Activated CD4-positive, alpha-beta T cell treated with anti-CD3 and anti-CD28 coated beads, Interleukin-2, amount 10 ng/mL, durations not matched to agents 24 days and 14 days (primary cell): ENCODE results near the gene CD274. TPM values are rescaled to one million over a fixed set of nuclear protein-coding genes. Genes with fewer than 3 reads are reported as not detected.
"Not testable (repeated sequence)": the region's sequence is repeated elsewhere in the genome, so short reads cannot be mapped to it uniquely, and the experiment has no call there.

Source experiments
- DNase-seq: peaks from one replicate; pipeline ENCODE4 v3.0.0; 2022
- H3K27ac Mint-ChIP-seq: one replicate; pipeline ENCODE4 v1.8.0; 2022; ENCODE audit warnings: mild to moderate bottlenecking, mixed read lengths
- H3K27me3 Mint-ChIP-seq: one replicate; pipeline ENCODE4 v1.8.0; 2022; ENCODE audit warnings: mixed read lengths
- H3K36me3 Mint-ChIP-seq: one replicate; pipeline ENCODE4 v1.8.0; 2022; ENCODE audit warnings: low read depth, mild to moderate bottlenecking, mixed read lengths
- H3K4me1 Mint-ChIP-seq: one replicate; pipeline ENCODE4 v1.8.0; 2021; ENCODE audit warnings: mixed read lengths
- H3K4me3 Mint-ChIP-seq: one replicate; pipeline ENCODE4 v1.8.0; 2022; ENCODE audit warnings: mild to moderate bottlenecking, moderate library complexity, mixed read lengths
- H3K9me3 Mint-ChIP-seq: one replicate; pipeline ENCODE4 v1.8.0; 2021; ENCODE audit warnings: mixed read lengths
- intact Hi-C: fragments of 100-400 bp; cut with micrococcal nuclease; formaldehyde crosslinking; loops from one replicate; pipeline ENCODE4 v1.15.1; 2023
- total RNA-seq: library from RNA; stranded (reverse); gene quantifications from 2 replicates; pipeline ENCODE4 v1.2.3, GENCODE V29; 2022

CD274 gene
- total RNA-seq, 1 donor from 2014 or later, result 57.6 TPM

- H3K4me3 Mint-ChIP-seq, result peak overlapping the region; percentile 81
These were observed 9.8 kb downstream of the CD274 start for GRCh38 chr9:5460157-5460556.

GRCh38 chr9:5464831-5465330, 14.5 kb downstream of the CD274 start:
- intact Hi-C loops, result not testable (repeated sequence)

More at GRCh38 chr9:5460157-5460556, 9.8 kb downstream of the CD274 start:
- Mint-ChIP-seq H3K4me1 (peaks cover 54% of the 10 kb centered on the region), H3K27ac (peak overlapping the region; percentile 85), H3K27me3 (no peaks in the 10 kb centered on the region), H3K9me3 (peaks cover 7% of the 10 kb centered on the region), H3K36me3 (peaks cover 84% of the 10 kb centered on the region)
- no peak for DNase-seq
- intact Hi-C loops, result no loop called here

GRCh38 chr9:5466005-5466404, 15.7 kb downstream of the CD274 start:
- intact Hi-C loops, result no loop called here
- Mint-ChIP-seq H3K4me3 (no peak overlapping the region), H3K36me3 (peaks cover 87% of the 10 kb centered on the region), H3K27ac (no peak overlapping the region), H3K27me3 (no peaks in the 10 kb centered on the region), H3K9me3 (no peaks in the 10 kb centered on the region), H3K4me1 (peaks cover 26% of the 10 kb centered on the region)
- no peak for DNase-seq

More at GRCh38 chr9:5464831-5465330, 14.5 kb downstream of the CD274 start:
- H3K4me1 Mint-ChIP-seq, result peaks cover 30% of the 10 kb centered on the region
- not testable (repeated sequence) for DNase-seq, H3K27me3 Mint-ChIP-seq, H3K9me3 Mint-ChIP-seq, H3K4me3 Mint-ChIP-seq, H3K27ac Mint-ChIP-seq
- peaks cover 88% of the 10 kb centered on the region for H3K36me3 Mint-ChIP-seq

DNA sequence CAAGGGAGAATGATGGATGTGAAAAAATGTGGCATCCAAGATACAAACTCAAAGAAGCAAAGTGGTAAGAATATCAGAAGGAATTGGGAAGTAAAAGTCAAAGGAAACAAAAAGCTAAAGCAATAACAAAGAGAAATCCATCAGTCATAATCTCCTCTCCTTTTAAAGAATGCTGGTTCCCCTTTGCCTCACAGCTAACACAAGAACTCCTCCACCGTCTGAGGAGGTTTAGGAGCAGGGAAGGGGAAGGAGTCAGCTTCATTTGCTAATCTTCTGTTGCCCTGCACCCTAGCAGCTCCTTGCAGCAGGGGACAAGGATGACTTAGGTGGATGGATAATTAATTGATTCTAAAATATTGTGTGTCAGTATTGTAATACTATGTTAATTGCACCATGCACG, 16.4 kb downstream of the CD274 start:
- intact Hi-C loops, result no loop called here
- H3K4me3 Mint-ChIP-seq, result no peak overlapping the region
- H3K9me3 Mint-ChIP-seq, result no peaks in the 10 kb centered on the region
- DNase-seq, result no peak
- H3K4me1 Mint-ChIP-seq, result peaks cover 22% of the 10 kb centered on the region
- H3K36me3 Mint-ChIP-seq, result peaks cover 81% of the 10 kb centered on the region
- no peaks in the 10 kb centered on the region for H3K27me3 Mint-ChIP-seq
- H3K27ac Mint-ChIP-seq, result no peak overlapping the region

- Mint-ChIP-seq H3K4me1 (peaks cover 20% of the 10 kb centered on the region), H3K27ac (no peak overlapping the region), H3K36me3 (peaks cover 70% of the 10 kb centered on the region), H3K4me3 (no peak overlapping the region), H3K9me3 (no peaks in the 10 kb centered on the region), H3K27me3 (no peaks in the 10 kb centered on the region)
- DNase-seq, result no peak
- intact Hi-C loops, result no loop called here
These were observed 18.5 kb downstream of the CD274 start for GRCh38 chr9:5468850-5469249.

GRCh38 chr9:5470122-5470521, 19.8 kb downstream of the CD274 start:
- Mint-ChIP-seq H3K27me3 (no peaks in the 10 kb centered on the region), H3K36me3 (peaks cover 61% of the 10 kb centered on the region), H3K27ac (no peak overlapping the region), H3K9me3 (peaks cover 6% of the 10 kb centered on the region), H3K4me3 (no peak overlapping the region), H3K4me1 (peaks cover 24% of the 10 kb centered on the region)
- intact Hi-C loops, result no loop called here
- no peak for DNase-seq

DNA sequence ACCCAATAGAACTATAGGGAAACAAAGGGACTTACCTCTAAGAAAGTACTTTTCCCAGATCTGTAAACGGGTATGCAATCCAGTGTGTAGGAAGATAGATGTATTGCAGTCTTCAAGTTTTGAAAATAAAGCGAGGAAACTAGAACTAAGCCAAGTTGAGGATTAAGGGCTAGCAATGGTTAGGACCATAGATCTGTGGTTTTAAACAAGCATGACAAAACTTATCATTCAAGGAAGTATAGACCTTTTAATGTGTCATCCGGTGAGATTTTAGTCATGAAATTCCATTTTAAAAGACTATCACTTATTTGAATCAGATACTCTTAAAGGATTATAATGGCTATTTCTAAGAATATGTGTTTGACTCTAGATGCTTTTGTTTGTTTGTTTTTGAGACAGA, 20.5 kb downstream of the CD274 start:
- DNase-seq, result no peak
- Mint-ChIP-seq H3K36me3 (peaks cover 59% of the 10 kb centered on the region), H3K4me3 (no peak overlapping the region), H3K4me1 (peaks cover 23% of the 10 kb centered on the region), H3K27ac (peak overlapping the region; percentile 27), H3K9me3 (peaks cover 10% of the 10 kb centered on the region), H3K27me3 (no peaks in the 10 kb centered on the region)
- intact Hi-C loops, result no loop called here

DNA sequence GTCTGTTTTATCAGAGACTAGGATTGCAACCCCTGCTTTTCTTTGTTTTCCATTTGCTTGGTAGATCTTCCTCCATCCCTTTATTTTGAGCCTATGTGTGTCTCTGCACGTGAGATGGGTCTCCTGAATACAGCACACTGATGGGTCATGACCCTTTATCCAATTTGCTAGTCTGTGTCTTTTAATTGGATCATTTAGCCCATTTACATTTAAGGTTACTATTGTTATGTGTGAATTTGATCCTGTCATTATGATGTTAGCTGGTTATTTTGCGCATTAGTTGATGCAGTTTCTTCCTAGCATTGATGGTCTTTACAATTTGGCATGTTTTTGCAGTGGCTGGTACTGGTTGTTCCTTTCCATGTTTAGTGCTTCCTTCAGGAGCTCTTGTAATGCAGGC, 25.3 kb downstream of the CD274 start:
- DNase-seq, H3K27me3 Mint-ChIP-seq, H3K4me3 Mint-ChIP-seq, intact Hi-C loops, H3K27ac Mint-ChIP-seq: not testable (repeated sequence)
- Mint-ChIP-seq H3K4me1 (peaks cover 20% of the 10 kb centered on the region), H3K36me3 (peaks cover 19% of the 10 kb centered on the region), H3K9me3 (peaks cover 17% of the 10 kb centered on the region)

- Mint-ChIP-seq H3K27me3 (no peaks in the 10 kb centered on the region), H3K4me3 (no peak overlapping the region), H3K9me3 (peaks cover 17% of the 10 kb centered on the region), H3K4me1 (peaks cover 17% of the 10 kb centered on the region), H3K36me3 (peaks cover 11% of the 10 kb centered on the region), H3K27ac (no peak overlapping the region)
- no peak for DNase-seq
- intact Hi-C loops, result no loop called here
These were observed 27.9 kb downstream of the CD274 start for GRCh38 chr9:5478206-5478605.

GRCh38 chr9:5479994-5480694, 29.8 kb downstream of the CD274 start:
- Mint-ChIP-seq H3K4me3 (no peak overlapping the region), H3K36me3 (peaks cover 5% of the 10 kb centered on the region), H3K4me1 (peaks cover 10% of the 10 kb centered on the region), H3K9me3 (peaks cover 11% of the 10 kb centered on the region), H3K27ac (no peak overlapping the region), H3K27me3 (no peaks in the 10 kb centered on the region)
- intact Hi-C loops, result no loop called here
- no peak for DNase-seq

- DNase-seq, result no peak
- no peaks in the 10 kb centered on the region for H3K27me3 Mint-ChIP-seq
- peaks cover 9% of the 10 kb centered on the region for H3K4me1 Mint-ChIP-seq
- intact Hi-C loops, result no loop called here
- peaks cover 7% of the 10 kb centered on the region for H3K9me3 Mint-ChIP-seq
- no peaks in the 10 kb centered on the region for H3K36me3 Mint-ChIP-seq
- no peak overlapping the region for H3K4me3 Mint-ChIP-seq
- H3K27ac Mint-ChIP-seq, result no peak overlapping the region
These were observed 30.6 kb downstream of the CD274 start for GRCh38 chr9:5480919-5481318.

DNA sequence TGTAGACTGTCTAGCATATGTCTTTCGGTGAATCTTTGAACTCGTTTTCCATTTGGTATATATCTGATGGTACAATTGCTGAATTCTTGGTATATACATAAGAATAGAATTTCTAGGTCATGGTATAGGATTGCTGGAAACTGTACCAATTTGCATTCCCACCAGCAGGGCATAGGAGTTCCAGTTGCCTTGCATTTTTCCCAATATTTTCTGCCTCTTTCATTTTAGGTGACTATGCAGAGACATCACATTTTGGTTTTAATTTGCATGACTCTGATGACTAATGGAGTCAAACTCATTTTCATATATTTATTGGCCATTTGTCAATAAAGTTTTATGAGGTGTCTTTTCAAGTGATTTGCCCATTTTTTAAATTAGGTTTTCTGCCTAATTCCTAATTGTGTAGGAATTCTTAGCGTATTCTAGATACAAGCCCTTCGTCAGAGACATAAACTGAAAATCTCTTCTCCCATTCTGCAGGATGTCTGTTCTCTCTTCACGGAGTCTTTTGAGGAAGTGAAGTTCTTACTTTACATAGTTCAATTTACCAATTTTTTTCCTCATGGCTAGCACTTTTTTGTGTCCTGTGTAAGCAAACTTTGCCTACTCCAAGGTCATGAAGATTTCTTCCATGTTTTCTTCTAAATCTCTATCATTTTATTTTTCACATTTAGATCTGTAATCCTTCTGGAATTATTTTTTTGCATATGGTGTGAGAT, 31.1 kb downstream of the CD274 start:
- Mint-ChIP-seq H3K9me3 (peaks cover 7% of the 10 kb centered on the region), H3K27ac (no peak overlapping the region), H3K36me3 (no peaks in the 10 kb centered on the region), H3K27me3 (no peaks in the 10 kb centered on the region), H3K4me1 (peaks cover 9% of the 10 kb centered on the region), H3K4me3 (no peak overlapping the region)
- intact Hi-C loops, result no loop called here
- no peak for DNase-seq

DNA sequence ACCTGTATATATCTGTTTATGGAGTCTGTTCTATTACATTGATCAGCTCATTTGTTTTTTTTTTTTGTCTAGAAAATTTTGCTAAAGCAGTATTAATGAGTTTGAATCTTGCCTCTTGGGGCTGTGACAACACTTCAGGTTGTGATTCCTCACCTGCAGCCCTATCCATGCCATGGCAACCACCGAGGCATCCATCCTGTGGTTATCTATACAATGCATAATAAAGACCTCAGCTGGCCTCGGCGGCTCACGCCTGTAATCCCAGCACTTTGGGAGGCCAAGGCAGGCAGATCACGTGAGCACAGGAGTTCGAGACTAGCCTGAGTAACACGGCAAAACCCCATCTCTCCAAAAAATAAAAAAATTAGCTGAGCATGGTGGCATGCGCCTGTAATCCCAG, 31.9 kb downstream of the CD274 start:
- Mint-ChIP-seq H3K27ac (no peak overlapping the region), H3K4me1 (peaks cover 9% of the 10 kb centered on the region), H3K27me3 (no peaks in the 10 kb centered on the region), H3K4me3 (no peak overlapping the region), H3K36me3 (no peaks in the 10 kb centered on the region), H3K9me3 (peaks cover 7% of the 10 kb centered on the region)
- intact Hi-C loops, result no loop called here
- no peak for DNase-seq

DNA sequence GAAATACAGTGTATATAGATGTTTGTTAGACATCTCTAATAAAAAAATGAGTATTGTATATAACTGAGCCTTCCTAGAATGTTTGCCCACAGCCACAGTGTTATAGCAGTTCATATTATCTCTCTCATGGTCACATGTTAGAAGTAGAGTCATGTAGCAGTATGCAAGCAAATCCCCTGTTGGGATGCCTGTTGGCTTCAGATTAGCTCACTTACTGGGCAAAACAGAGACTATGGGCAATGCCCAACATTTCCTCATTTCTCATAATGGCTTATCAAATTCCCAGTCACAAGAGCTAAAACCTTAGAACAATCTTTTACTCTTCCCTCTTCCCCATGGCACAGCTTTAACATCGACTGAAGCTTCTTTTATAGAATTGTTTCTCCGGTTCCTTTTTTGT, 33.0 kb downstream of the CD274 start:
- Mint-ChIP-seq H3K27me3 (no peaks in the 10 kb centered on the region), H3K4me3 (no peak overlapping the region), H3K9me3 (peaks cover 7% of the 10 kb centered on the region), H3K27ac (no peak overlapping the region), H3K4me1 (peaks cover 7% of the 10 kb centered on the region), H3K36me3 (no peaks in the 10 kb centered on the region)
- intact Hi-C loops, result no loop called here
- no peak for DNase-seq
